Subcutaneous adipose tissue (tissue), 4 donors: ENCODE data around the gene KIAA1210. TPM values are rescaled to one million over a fixed set of nuclear protein-coding genes. Genes with fewer than 3 reads are reported as not detected.

ENCODE experiments used
- total RNA-seq, 4 donors: library from RNA; depleted of rRNA; stranded (reverse); fragments of >200 nt; gene quantifications; one replicate each; pipeline ENCODE4 v1.1.0, GENCODE V29; 2016
- TF ChIP-seq, protein P1 (sequence below): fragments of 450-650 bp; IDR thresholded peaks from one replicate; pipeline ENCODE4 v1.5.1; 2016; ENCODE audit warnings: low read depth, mild to moderate bottlenecking, control low read depth, antibody characterized with exemption, moderate library complexity

The KIAA1210 gene
- total RNA-seq, 4 donors from 2014 or later = under 0.01 TPM; not detected in 2

DNA sequence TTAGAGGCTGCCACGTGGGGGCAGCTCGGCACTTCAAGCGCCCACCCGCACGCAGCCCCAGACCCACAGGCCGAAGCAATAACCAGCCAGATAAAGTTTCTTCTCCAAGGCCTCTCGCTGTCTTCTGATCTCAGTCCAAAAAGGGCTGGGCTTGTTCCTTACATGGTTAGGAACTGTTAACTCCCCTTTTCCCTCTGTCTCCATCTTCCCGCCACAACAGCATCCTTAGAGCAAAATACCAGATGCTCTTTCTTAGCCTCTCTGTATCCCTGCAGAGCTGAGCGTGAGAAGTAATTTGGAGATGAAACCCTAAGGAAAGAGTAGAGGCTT lies 23.4 kb upstream of the KIAA1210 start:
- TF ChIP-seq, protein P1, sequence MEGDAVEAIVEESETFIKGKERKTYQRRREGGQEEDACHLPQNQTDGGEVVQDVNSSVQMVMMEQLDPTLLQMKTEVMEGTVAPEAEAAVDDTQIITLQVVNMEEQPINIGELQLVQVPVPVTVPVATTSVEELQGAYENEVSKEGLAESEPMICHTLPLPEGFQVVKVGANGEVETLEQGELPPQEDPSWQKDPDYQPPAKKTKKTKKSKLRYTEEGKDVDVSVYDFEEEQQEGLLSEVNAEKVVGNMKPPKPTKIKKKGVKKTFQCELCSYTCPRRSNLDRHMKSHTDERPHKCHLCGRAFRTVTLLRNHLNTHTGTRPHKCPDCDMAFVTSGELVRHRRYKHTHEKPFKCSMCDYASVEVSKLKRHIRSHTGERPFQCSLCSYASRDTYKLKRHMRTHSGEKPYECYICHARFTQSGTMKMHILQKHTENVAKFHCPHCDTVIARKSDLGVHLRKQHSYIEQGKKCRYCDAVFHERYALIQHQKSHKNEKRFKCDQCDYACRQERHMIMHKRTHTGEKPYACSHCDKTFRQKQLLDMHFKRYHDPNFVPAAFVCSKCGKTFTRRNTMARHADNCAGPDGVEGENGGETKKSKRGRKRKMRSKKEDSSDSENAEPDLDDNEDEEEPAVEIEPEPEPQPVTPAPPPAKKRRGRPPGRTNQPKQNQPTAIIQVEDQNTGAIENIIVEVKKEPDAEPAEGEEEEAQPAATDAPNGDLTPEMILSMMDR = no peak

- TF ChIP-seq, protein P1 = no peak
Measured at GRCh38 chrX:119150163-119151050, 22.8 kb upstream of the KIAA1210 start.

DNA sequence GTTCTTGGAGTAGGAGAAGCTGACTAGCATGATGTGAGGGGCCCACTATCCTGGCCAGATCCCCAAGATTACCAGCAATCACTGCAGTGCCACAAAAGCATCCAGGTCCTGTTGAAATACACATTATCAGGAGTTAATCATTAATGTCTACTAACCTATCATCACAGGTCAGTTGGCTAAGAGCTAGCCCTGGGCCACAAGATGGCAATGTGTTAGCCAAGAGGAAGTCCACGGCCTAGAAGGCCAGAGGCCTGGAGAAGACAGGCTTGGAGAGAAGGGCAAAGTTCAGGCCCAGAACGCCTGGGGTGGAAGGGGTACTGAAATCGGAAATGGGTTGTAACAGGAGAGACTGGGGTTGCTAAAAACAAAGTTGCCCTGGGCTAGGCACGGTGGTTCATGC lies 19.9 kb upstream of the KIAA1210 start:
- TF ChIP-seq, protein P1 = no peak

- TF ChIP-seq, protein P1 = no peak
Measured at GRCh38 chrX:119145241-119145653, 17.6 kb upstream of the KIAA1210 start.

DNA sequence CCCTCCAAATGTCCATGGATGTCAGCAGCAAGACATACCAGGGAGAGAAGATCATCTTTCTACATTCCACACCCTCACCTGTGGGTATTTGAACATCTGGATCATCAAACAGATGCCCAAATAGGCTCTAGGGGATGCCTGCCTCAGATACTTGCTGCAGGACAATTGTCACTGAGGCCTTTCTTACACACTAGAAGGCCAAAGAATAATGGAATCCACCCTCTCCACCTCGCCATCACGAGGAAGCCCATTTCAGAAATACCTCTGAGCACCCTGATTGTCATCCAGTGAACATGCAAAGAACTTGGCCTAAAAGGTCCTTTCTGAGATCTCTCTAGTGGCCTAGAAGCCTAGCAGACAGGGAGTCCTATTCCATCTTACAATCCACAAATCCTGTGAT lies 6.9 kb upstream of the KIAA1210 start:
- TF ChIP-seq, protein P1 = no peak

DNA sequence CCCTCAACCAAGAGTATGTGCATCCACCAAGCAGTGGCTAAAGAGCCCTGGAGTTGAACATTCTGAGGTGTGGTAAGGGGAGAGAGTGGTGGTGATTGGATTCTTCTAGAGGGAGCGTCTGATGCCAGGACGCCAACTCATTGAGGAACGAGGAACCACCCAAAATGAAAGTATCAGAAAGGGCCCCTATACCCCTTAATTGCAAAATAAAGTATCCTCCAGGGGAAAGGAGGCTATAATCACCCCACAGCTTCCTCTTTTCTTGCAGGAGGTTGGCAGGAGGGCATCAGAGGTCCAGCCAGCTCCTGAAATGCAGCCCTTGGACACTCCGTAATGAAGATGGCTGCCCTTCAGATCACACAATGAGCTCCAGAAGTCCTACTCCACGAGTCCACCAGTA lies 5.3 kb upstream of the KIAA1210 start:
- TF ChIP-seq, protein P1 = no peak

- TF ChIP-seq, protein P1 = no peak
Measured at GRCh38 chrX:119132316-119132715, 4.7 kb upstream of the KIAA1210 start.
